Erythroblast (primary cell): Measurements from ENCODE around the gene CST7.

Experiments
- GATA1 ChIP-seq: IDR thresholded peaks from 2 replicates; pipeline ENCODE4 v1.6.1; 2011; ENCODE audit warnings: low read depth, mild to moderate bottlenecking, control low read depth, low read length, moderate library complexity
- POLR2A ChIP-seq: IDR thresholded peaks from 2 replicates; pipeline ENCODE4 v1.6.1; 2011; ENCODE audit warnings: mild to moderate bottlenecking, low read length

DNA sequence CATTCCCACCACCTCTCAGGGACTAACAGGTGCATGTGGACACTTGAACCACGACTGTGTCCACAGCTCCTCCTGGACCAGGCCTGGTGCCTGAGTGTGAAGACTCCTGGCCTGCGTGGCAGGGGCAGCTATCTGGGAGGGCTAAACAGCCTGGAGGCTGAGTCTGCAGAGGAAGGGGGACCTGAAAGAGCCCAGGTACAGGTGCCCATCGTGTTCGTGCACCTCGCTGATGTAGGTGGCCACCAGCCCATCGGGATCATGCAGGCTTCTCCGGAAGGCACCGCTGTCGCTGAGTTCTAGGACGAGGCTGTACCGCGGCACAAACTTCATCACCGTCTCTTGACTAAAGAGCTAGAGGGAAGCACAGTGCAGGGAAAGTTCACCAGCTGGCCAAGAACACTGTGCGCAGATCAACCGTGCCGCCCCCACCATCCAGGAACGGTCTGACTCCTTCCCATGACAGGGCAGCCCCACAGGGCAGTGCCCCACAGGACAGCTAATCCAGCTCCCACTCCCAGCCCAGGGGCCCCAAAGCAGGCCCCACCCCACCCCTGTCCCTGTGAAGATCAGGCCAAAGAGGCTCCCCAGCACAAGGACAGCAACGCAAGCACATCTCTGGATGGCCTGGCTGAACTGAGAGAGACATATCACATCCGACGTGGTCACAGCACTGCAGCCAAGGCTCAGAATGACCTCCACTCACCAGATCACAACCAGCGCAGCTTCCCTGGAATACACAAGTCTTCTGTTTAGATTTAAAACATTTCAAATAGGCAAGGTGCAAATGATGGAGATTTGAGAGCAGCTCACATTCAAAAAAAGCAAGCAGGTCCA, 14.8 kb downstream of the CST7 start:
- TF ChIP-seq POLR2A (no peak), GATA1 (no peak)
